ENCODE results near the gene BMP8A. TPM values are rescaled to one million over a fixed set of nuclear protein-coding genes. Genes with fewer than 3 reads are reported as not detected.
"Not testable (repeated sequence)": the region's sequence is repeated elsewhere in the genome, so short reads cannot be mapped to it uniquely, and the experiment has no call there.

BMP8A gene
- total RNA-seq, 1 experiment from 2014 or later = 0.07 TPM

GRCh38 chr1:39524171-39524570, 32.7 kb downstream of the BMP8A start:
- no peaks in the 10 kb centered on the region for H3K27me3 ChIP-seq (ENCODE audit: control insufficient read depth, insufficient read depth, low read length)
- H3K4me3 ChIP-seq (ENCODE audit: insufficient read depth, low read depth, low read length) = no peak overlapping the region
- DNase-seq = no peak
- H3K36me3 ChIP-seq (replicated peaks; ENCODE audit: control insufficient read depth, insufficient read depth, low read length) = no peaks in the 10 kb centered on the region

DNA sequence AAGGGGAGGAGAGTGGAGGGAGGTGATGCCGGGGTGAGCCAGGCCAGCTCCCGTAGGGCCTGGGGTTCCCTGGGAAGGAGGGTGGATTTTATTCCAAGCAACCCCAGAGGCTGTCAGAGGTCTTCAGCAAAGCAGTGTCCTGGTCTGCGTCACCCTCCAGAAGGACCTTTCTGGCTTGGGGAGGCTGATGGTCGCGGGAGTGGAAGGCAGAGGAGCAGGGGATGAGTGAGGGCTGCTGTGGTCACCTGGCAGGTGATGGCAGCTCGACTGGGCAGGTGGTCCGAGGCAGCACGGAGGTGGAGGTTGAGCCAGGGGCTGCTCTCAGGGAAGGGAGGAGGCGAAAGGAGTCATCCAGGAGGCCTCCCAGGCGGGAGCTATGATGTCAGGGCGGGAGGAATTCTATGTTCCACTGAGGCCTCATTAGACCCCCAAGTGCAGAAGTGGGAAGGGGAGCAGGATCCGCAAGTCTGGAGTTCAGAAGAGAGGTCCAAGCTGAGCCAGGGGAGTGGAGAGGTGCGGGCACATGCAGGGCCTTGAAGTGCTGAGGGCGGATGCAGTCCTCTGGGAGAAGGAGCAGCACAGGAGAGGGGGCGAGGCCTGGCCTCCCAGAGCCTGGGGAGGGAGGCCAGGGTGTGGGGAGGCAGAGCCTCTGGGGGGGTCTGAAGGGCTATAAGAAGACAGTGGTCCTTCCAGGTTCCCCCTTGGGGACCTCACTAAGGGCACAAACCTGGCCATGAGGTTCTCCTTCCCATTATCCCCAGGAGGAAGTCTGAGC, 33.3 kb downstream of the BMP8A start:
- no peak overlapping the region for H3K4me3 ChIP-seq (ENCODE audit: insufficient read depth, low read depth, low read length)
- no peaks in the 10 kb centered on the region for H3K36me3 ChIP-seq (replicated peaks; ENCODE audit: control insufficient read depth, insufficient read depth, low read length)
- H3K27me3 ChIP-seq (ENCODE audit: control insufficient read depth, insufficient read depth, low read length) = no peaks in the 10 kb centered on the region

DNA sequence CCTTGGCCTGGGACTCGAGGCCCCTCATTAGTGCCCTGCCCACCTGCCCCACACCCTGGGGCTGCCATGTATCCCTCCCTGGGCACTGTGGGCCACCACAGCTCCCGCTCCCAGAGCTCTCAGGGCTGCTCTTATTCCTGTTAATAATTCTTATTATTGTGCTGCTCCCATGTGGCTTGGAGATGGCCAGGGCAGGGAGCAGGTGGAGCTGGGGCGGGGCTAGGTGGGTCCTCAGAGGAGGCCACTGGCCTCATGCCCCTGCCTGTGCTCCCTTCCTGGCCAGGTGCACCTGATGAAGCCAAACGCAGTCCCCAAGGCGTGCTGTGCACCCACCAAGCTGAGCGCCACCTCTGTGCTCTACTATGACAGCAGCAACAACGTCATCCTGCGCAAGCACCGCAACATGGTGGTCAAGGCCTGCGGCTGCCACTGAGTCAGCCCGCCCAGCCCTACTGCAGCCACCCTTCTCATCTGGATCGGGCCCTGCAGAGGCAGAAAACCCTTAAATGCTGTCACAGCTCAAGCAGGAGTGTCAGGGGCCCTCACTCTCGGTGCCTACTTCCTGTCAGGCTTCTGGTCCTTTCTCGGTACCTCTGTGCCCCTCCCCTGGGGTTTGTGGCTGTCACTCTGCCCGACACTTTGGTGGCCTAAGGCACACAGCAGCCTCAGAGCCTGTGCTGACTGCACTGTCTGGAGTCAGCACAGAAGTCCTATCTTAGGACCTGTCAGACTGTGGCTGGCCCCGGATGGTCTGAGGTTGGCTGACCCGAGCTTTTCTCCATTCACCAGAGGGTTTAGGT, 34.1 kb downstream of the BMP8A start:
- no peaks in the 10 kb centered on the region for H3K36me3 ChIP-seq (replicated peaks; ENCODE audit: control insufficient read depth, insufficient read depth, low read length)
- no peak for DNase-seq
- no peak overlapping the region for H3K4me3 ChIP-seq (ENCODE audit: insufficient read depth, low read depth, low read length)
- H3K27me3 ChIP-seq (ENCODE audit: control insufficient read depth, insufficient read depth, low read length) = no peaks in the 10 kb centered on the region

More for the DNA sequence above, 33.3 kb downstream of the BMP8A start:
- DNase-seq = peak; percentile 36

- DNase-seq = no peak
- H3K36me3 ChIP-seq (replicated peaks; ENCODE audit: control insufficient read depth, insufficient read depth, low read length) = no peaks in the 10 kb centered on the region
- H3K27me3 ChIP-seq (ENCODE audit: control insufficient read depth, insufficient read depth, low read length) = no peaks in the 10 kb centered on the region
- H3K4me3 ChIP-seq (ENCODE audit: insufficient read depth, low read depth, low read length) = no peak overlapping the region
Observed at GRCh38 chr1:39526466-39527189, 35.2 kb downstream of the BMP8A start.

DNA sequence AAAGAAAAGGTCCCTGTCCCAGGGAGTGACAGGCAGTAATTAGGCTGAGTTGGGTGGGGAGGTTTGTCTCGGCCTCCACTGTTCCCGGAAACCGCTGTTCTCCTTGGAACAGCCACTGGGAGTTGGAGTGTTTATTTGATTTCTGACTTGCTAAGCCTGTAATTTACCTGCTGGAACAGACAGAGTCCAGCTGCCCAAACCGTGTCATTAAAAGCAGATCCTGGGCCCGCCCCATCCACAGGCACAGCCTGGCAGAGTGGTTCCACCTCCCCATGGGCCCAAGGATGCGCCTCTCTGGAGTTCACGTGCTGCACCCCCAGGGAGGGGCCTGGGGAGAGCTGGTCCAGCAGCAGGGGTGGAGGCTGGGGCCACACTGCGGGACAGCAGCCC, 35.7 kb downstream of the BMP8A start:
- not testable (repeated sequence) for H3K36me3 ChIP-seq (replicated peaks; ENCODE audit: control insufficient read depth, insufficient read depth, low read length); H3K4me3 ChIP-seq (ENCODE audit: insufficient read depth, low read depth, low read length); H3K27me3 ChIP-seq (ENCODE audit: control insufficient read depth, insufficient read depth, low read length); DNase-seq

DNA sequence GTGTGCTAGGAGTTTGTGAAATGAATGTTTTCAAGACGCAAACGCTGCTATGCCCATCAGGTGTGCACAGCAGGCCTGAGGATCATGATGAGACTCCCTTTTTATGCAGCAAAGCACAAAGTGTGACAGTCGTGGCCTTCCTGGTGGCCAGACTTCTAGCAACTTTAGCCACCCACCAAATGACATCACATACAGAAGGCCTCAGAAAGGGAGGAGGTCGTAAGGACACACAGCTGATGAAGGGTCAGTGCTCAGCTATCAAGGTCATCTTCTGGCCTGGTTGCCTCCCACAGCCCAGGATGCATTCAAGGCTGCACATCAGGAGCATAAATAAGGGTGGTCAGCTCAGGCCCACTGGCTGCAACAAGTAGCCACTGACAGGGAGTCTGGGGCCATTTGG, 36.6 kb downstream of the BMP8A start:
- DNase-seq = no peak
- no peaks in the 10 kb centered on the region for H3K36me3 ChIP-seq (replicated peaks; ENCODE audit: control insufficient read depth, insufficient read depth, low read length)
- H3K4me3 ChIP-seq (ENCODE audit: insufficient read depth, low read depth, low read length) = no peak overlapping the region
- no peaks in the 10 kb centered on the region for H3K27me3 ChIP-seq (ENCODE audit: control insufficient read depth, insufficient read depth, low read length)

GRCh38 chr1:39529901-39530535, 38.6 kb downstream of the BMP8A start:
- no peak overlapping the region for H3K4me3 ChIP-seq (ENCODE audit: insufficient read depth, low read depth, low read length)
- no peak for DNase-seq
- H3K27me3 ChIP-seq (ENCODE audit: control insufficient read depth, insufficient read depth, low read length) = no peaks in the 10 kb centered on the region

DNA sequence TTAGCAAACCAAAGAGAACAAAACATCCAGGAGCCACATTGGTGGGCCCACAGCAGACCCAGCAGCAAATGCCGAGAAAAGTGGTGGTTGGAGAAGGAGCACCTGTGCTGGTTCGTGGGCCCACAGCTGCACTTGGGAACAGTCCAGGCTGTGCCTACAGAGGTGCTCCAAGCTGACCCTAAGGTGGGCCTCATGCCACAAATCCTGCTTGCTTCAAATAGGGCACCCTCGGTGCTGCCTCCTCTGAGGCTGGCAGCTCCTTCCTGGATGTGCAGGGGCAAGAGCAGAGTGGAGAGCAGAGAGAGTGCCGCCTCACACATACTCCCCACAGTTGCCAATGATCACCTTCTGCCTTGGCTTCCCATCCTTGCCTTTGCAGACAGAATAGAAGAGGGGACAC, 40.1 kb downstream of the BMP8A start:
- no peak for DNase-seq
- H3K27me3 ChIP-seq (ENCODE audit: control insufficient read depth, insufficient read depth, low read length) = no peaks in the 10 kb centered on the region

More at GRCh38 chr1:39529901-39530535, 38.6 kb downstream of the BMP8A start:
- H3K36me3 ChIP-seq (replicated peaks; ENCODE audit: control insufficient read depth, insufficient read depth, low read length) = no peaks in the 10 kb centered on the region

GRCh38 chr1:39533442-39533841, 42.0 kb downstream of the BMP8A start:
- DNase-seq = no peak
- Histone ChIP-seq H3K36me3 (replicated peaks; ENCODE audit: control insufficient read depth, insufficient read depth, low read length) (no peaks in the 10 kb centered on the region), H3K27me3 (ENCODE audit: control insufficient read depth, insufficient read depth, low read length) (no peaks in the 10 kb centered on the region), H3K4me3 (ENCODE audit: insufficient read depth, low read depth, low read length) (no peak overlapping the region)

More for the DNA sequence above, 40.1 kb downstream of the BMP8A start:
- Histone ChIP-seq H3K4me3 (ENCODE audit: insufficient read depth, low read depth, low read length) (no peak overlapping the region), H3K36me3 (replicated peaks; ENCODE audit: control insufficient read depth, insufficient read depth, low read length) (no peaks in the 10 kb centered on the region)

- H3K27me3 ChIP-seq (ENCODE audit: control insufficient read depth, insufficient read depth, low read length) = no peaks in the 10 kb centered on the region; the same call in 1 of the 2 replicates
- no peak for DNase-seq
- H3K36me3 ChIP-seq (replicated peaks; ENCODE audit: control insufficient read depth, insufficient read depth, low read length) = no peaks in the 10 kb centered on the region; the same call in 1 of the 2 replicates
- H3K4me3 ChIP-seq (ENCODE audit: insufficient read depth, low read depth, low read length) = no peak overlapping the region
Observed at GRCh38 chr1:39538531-39539251, 47.3 kb downstream of the BMP8A start.

DNA sequence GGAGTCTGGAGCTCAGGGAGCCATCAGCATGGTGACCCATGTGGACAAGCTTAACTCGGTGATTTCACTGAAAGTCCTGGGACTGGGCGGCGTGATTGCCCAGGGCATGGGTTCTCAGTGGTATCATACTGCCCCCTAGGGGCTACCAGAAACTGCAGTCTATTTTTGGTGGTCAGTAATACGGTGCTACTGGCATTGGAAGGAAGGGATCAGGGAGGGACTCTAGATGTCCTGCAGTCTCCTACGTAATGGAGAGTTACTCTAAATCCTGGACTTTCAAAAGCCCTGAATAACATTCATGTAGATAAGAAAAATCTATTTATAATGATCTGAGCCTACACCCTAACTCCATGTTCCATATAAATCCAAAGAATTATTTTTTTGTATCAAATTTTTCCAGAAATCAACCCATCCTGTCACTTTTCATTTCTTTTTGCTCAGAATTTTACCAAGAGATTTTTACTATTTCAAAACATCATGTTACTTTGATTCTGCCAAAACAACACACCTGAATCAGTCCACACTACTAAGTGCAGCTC, 47.9 kb downstream of the BMP8A start:
- H3K4me3 ChIP-seq (ENCODE audit: insufficient read depth, low read depth, low read length) = no peak overlapping the region

GRCh38 chr1:39540504-39541031, 49.1 kb downstream of the BMP8A start:
- Histone ChIP-seq H3K36me3 (replicated peaks; ENCODE audit: control insufficient read depth, insufficient read depth, low read length) (no peaks in the 10 kb centered on the region; the same call in 1 of the 2 replicates), H3K4me3 (ENCODE audit: insufficient read depth, low read depth, low read length) (no peak overlapping the region), H3K27me3 (ENCODE audit: control insufficient read depth, insufficient read depth, low read length) (no peaks in the 10 kb centered on the region; the same call in 1 of the 2 replicates)
- DNase-seq = no peak

More for the DNA sequence above, 47.9 kb downstream of the BMP8A start:
- DNase-seq = peak; percentile 90
- no peaks in the 10 kb centered on the region; the same call in 1 of the 2 replicates for H3K27me3 ChIP-seq (ENCODE audit: control insufficient read depth, insufficient read depth, low read length)
- H3K36me3 ChIP-seq (replicated peaks; ENCODE audit: control insufficient read depth, insufficient read depth, low read length) = no peaks in the 10 kb centered on the region; the same call in 1 of the 2 replicates

GRCh38 chr1:39542924-39543323, 51.5 kb downstream of the BMP8A start:
- no peak overlapping the region for H3K4me3 ChIP-seq (ENCODE audit: insufficient read depth, low read depth, low read length)
- no peaks in the 10 kb centered on the region; the same call in 1 of the 2 replicates for H3K27me3 ChIP-seq (ENCODE audit: control insufficient read depth, insufficient read depth, low read length)
- H3K36me3 ChIP-seq (replicated peaks; ENCODE audit: control insufficient read depth, insufficient read depth, low read length) = no peaks in the 10 kb centered on the region; the same call in 1 of the 2 replicates
- no peak for DNase-seq
